Transverse colon (tissue), 4 donors: ENCODE data around the gene SPTBN4.

Experiments used
- CTCF ChIP-seq, 5 experiments: fragments of 200-600 bp in 3 of 5; fragments of 450-650 bp in 2 of 5; sonication (generic) in 3 of 5; IDR thresholded peaks; 1 replicate in 2 of 5; 2 replicates in 3 of 5; pipeline ENCODE4 v1.5.1; 2016 to 2017; ENCODE audit warnings: antibody characterized with exemption in 5 of 5, inconsistent platforms in 3 of 5, mild to moderate bottlenecking in 2 of 5, moderate library complexity in 1 of 5
- POLR2A ChIP-seq: fragments of 450-650 bp; IDR thresholded peaks from one replicate; pipeline ENCODE4 v1.6.1; 2016; ENCODE audit warnings: antibody characterized with exemption, mild to moderate bottlenecking, moderate library complexity
- POLR2AphosphoS5 ChIP-seq, 3 donors: sonication (generic); formaldehyde crosslinking; IDR thresholded peaks; one replicate each; pipeline ENCODE4 v1.6.1; 2016; ENCODE audit warnings: antibody characterized with exemption in 3 of 3

- TF ChIP-seq CTCF (IDR thresholded peaks at IDR 0.05) (no peak), POLR2A (no peak), POLR2AphosphoS5 (IDR thresholded peaks at IDR 0.05) (no peak)
Observed at GRCh38 chr19:40582467-40582866, 115.7 kb downstream of the SPTBN4 start.
